GM19240 (cell line): Measurements from ENCODE around the gene KCNAB2.

Source experiments
- DNase-seq: peaks from one replicate; pipeline ENCODE4 v3.0.0; 2011; ENCODE audit warnings: low spot score; ENCODE audit not compliant: insufficient read length

The KCNAB2 gene

GRCh38 chr1:6077919-6078318 is 32.2 kb downstream of the KCNAB2 start:
- DNase-seq: no peak

GRCh38 chr1:6080469-6080868 is 34.8 kb downstream of the KCNAB2 start:
- DNase-seq: no peak

GRCh38 chr1:6081901-6082300 is 36.2 kb downstream of the KCNAB2 start:
- DNase-seq: no peak

DNA sequence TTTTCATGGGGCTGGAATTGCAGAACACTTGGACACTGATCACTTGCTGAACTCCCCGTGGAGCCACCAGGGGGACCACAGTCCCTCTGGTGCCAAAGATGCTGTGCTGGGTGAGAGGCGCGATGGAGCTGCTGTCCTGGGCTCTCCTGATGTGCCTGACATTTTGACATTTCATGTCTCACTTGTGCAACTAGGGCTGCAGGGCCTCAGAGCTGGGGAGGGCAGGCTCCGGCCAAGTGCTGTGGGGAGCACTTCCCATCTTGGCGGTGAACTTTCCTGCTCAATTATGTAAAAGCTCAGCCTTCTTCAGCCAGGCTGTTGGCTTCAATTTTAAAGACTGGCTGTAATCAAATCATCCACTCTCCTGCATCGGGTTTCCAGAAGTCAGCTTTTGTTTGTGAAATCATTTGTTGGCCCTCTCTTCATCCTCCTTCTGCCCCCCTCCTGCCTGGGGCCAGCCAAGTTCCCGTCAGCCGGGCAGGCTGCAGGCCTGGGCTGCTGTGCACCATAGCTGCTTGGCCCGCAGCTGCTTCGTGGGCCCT is 36.8 kb downstream of the KCNAB2 start:
- no peak for DNase-seq

GRCh38 chr1:6083385-6083784 is 37.7 kb downstream of the KCNAB2 start:
- DNase-seq: no peak

DNA sequence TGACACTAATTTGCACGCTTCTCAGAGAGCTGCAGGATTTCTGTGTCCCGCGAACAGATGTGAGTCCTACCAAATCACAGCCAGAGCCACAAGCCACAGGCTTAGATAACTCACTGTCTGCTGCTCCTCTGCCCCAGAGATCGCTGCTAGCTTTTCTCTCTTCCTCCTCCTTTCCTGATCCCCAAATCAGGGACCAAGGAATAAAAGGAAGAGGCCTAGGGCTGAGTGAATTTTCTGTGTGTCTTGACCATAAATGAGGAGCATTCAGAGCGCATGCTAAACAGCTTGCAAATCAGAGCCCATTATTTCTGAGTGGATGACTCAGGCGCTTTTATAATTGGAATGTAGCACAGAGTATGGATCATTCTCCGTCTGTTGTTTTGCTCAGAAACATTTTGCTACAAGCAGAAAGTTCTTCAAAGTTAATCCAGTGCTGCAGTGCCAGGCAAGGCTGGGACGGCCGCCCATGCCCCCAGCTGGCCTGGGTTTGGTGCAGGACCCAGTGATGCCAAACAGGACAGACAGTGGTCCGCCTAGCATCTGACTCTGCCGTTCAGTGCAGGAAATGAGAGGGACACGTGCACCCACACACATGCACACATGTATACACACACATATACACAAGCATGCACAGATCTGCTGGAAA is 38.2 kb downstream of the KCNAB2 start:
- no peak for DNase-seq

DNA sequence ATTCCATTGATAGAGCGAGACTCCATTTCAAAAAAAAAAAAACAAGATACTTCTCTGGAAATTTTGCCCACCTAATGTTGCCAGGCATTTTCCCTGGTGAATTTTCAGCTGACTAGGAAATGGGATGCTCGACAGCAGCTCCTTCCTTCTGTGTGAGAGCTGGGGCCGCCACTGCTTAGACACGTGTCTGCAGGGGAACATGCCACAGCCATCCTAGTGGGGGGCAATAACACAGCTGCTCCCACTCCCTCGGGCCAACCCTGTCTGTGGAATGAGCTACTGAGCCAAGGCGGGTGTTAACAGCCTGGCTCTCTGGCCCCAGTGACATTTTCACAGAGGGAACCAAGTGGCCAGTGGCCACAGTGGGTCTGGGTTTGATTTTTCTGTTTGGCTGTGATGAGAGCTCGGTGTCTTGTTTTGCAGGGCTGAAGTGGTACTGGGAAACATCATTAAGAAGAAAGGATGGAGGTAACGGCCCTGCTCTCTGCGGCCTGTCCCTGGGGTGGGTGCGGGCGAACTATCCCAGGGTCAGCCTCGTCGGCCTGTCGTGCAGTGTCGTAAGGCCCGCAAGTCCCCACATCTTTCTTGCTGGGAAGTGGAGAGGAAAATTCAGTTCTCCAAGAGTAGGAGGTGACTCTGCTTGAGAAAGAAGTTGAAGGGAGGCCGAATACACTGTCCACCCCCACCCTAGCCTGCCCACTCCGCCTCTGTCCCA is 39.2 kb downstream of the KCNAB2 start:
- no peak for DNase-seq

DNA sequence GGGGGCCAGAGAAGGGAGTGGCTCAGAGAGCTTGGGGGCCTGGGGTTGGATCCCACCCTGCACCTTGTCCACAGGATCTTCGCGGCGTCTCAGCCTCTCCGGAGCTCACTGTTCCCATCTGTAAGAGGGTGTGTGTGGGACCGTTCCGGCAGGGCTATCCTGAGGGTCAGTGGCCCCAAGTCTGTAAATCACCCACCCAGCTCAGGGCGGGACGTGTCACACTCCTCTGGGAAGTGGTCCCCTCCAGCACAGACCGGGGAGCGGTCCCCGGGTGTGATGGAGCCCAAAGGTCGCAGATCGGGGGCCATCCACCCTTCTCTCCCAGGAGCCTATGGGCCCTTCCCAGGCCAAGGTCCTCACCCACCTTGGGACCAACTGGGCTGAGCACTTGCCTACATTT is 40.0 kb downstream of the KCNAB2 start:
- no peak for DNase-seq

GRCh38 chr1:6086358-6086757 is 40.7 kb downstream of the KCNAB2 start:
- no peak for DNase-seq

DNA sequence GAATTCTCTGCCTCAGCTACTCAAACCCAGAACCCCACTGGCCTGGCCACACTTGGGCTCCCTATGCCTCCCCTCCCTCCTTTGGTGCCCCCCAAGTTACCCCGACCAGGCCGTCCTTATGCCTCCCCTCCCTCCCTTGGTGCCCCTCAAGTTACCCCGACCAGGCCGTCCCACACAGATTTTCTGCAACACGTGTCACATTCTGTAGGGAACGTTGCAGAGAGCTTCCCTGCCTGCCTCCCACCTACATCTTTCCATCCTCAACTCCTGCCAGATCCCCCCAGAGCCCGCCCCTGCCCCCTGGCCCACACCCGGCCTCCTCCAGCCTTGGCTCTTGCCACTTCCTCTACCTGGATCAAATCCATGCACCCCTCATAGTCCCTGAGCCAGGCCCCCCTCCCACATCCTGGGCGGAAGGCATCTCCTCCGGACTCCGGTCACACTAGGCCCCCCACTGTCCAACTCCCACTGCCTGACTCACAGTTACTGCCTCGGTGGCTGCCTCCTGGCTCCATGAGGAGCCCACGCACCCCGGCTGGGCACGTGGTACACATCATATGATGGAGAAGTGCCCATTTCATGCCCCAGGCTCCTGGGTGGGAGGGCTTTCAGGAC is 41.2 kb downstream of the KCNAB2 start:
- no peak for DNase-seq

- no peak for DNase-seq
These were observed 41.7 kb downstream of the KCNAB2 start for GRCh38 chr1:6087377-6087772.

- DNase-seq: no peak
These were observed 42.3 kb downstream of the KCNAB2 start for GRCh38 chr1:6087958-6088357.

GRCh38 chr1:6088956-6089355 is 43.3 kb downstream of the KCNAB2 start:
- no peak for DNase-seq

- no peak for DNase-seq
These were observed 44.6 kb downstream of the KCNAB2 start for GRCh38 chr1:6090288-6090687.

GRCh38 chr1:6090996-6091822 is 45.5 kb downstream of the KCNAB2 start:
- DNase-seq: no peak

GRCh38 chr1:6091823-6092109 is 46.1 kb downstream of the KCNAB2 start:
- DNase-seq: no peak

DNA sequence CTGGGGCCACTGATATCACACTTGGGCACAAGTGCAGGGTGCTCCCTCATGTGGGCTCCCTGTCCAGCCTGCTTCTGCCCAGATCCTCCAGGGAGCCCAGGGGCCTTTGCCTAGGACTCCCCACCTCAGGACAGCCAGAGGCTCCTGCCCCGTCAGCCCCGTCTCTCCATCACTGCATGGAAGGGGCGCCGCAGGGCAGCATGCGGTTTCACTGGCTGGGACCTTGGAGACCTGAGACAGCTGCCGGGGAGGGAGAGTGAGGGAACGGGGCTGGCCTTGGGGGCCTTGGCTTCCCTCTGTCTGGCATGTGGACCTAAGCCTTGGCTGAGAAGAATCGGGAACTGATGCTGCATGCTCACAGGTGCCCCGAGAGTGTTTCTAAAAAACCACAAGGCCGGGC is 46.5 kb downstream of the KCNAB2 start:
- DNase-seq: no peak

DNA sequence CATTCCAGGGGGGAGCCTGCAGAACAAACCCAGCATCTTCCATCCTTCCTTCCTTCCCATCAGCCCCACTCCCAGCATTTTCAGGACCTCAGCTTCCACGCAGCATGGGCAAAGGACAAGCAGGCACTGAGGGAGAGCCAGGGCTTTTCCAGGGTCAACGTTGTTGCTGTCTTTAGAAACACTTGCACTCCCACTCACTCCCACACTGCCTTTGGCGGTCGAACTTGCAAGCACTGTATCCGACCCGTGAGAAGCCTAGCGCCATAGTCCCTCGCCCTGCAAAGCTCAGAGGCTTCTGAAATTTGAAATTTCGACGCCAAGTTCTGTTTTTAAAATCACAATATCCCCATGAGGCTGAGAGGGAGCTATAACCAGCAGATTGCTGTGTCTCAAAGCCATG is 47.4 kb downstream of the KCNAB2 start:
- no peak for DNase-seq

DNA sequence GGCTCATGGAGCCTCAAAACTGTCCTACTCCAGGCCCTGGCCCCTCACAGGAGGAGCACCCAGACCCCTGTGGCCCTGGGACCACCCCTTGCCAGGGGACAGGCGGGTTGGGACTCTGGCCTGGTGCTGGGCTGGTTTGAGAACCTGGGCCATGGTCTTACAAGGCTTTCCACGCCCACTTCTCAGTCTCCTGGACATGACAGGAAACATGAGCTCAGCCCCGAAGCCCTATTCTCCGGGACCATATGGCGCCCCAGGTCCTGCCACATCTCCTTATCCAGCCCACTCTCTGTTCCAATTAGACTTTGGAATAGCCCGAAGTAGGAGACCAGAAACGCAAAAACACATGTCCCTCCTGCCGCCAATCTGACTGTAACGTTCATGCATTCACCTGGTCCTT is 47.9 kb downstream of the KCNAB2 start:
- DNase-seq: no peak

GRCh38 chr1:6094246-6094645 is 48.6 kb downstream of the KCNAB2 start:
- no peak for DNase-seq

DNA sequence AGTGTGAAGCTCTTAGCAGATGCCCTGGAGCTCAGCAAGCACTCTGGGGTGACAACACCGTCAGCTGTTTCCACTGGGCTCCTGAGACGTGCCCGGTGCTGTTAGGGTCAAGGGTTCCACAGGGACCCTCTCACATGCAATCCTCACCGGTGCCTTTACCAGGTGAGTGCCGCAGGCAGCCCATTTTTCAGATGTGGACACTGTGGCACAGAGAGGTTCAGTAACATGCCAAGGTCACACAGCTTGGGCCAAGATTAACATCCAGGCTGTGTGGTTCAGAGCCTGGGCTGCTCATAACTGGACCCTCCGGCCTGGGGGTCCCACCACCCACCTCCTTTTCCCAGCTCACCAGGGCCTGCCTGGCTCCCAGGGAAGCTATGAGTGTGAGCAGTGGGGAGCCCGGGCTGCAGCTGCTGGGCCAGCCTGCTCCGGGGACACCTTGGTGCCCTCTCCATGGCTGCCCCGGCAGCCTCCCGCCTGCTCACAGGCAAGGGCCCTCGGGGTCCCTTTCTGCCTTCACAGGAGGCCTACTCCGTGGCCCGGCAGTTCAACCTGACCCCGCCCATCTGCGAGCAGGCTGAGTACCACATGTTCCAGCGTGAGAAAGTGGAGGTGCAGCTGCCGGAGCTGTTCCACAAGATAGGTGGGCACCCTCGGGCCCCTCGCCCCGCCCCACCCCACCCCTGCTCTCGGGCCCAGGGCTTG is 49.3 kb downstream of the KCNAB2 start:
- DNase-seq: no peak
